ENCODE measurements around the gene SNHG17.

Gene SNHG17

GRCh38 chr20:38466983-38467382 is 31.9 kb upstream of the SNHG17 start:
- TF ChIP-seq, protein P1, sequence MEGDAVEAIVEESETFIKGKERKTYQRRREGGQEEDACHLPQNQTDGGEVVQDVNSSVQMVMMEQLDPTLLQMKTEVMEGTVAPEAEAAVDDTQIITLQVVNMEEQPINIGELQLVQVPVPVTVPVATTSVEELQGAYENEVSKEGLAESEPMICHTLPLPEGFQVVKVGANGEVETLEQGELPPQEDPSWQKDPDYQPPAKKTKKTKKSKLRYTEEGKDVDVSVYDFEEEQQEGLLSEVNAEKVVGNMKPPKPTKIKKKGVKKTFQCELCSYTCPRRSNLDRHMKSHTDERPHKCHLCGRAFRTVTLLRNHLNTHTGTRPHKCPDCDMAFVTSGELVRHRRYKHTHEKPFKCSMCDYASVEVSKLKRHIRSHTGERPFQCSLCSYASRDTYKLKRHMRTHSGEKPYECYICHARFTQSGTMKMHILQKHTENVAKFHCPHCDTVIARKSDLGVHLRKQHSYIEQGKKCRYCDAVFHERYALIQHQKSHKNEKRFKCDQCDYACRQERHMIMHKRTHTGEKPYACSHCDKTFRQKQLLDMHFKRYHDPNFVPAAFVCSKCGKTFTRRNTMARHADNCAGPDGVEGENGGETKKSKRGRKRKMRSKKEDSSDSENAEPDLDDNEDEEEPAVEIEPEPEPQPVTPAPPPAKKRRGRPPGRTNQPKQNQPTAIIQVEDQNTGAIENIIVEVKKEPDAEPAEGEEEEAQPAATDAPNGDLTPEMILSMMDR (IDR thresholded peaks at IDR 0.05) = no peak

- TF ChIP-seq, protein P1 (IDR thresholded peaks at IDR 0.05) = no peak
Observed at GRCh38 chr20:38466171-38466570, 31.0 kb upstream of the SNHG17 start.

- TF ChIP-seq, protein P1 (IDR thresholded peaks at IDR 0.05) = no peak
Observed at GRCh38 chr20:38460040-38460623, 25.0 kb upstream of the SNHG17 start.

DNA sequence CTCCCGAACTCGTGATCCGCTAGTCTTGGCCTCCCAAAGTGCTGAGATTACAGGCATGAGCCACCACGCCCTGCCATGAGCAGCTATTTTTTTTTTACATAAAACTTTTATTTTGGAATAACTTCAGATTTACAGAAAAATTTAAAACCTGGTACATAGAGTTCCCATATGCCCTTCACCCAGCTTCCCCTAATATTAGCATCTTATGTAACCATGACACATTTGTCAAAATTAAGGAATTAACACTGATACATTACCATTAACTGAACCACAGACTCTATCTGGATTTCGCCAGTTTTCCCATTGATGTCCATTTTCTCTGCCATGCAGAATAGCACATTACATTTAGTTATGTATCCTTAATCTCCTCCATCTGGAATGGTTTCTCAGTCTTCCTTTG is 23.2 kb upstream of the SNHG17 start:
- TF ChIP-seq, protein P1 (IDR thresholded peaks at IDR 0.05) = no peak

DNA sequence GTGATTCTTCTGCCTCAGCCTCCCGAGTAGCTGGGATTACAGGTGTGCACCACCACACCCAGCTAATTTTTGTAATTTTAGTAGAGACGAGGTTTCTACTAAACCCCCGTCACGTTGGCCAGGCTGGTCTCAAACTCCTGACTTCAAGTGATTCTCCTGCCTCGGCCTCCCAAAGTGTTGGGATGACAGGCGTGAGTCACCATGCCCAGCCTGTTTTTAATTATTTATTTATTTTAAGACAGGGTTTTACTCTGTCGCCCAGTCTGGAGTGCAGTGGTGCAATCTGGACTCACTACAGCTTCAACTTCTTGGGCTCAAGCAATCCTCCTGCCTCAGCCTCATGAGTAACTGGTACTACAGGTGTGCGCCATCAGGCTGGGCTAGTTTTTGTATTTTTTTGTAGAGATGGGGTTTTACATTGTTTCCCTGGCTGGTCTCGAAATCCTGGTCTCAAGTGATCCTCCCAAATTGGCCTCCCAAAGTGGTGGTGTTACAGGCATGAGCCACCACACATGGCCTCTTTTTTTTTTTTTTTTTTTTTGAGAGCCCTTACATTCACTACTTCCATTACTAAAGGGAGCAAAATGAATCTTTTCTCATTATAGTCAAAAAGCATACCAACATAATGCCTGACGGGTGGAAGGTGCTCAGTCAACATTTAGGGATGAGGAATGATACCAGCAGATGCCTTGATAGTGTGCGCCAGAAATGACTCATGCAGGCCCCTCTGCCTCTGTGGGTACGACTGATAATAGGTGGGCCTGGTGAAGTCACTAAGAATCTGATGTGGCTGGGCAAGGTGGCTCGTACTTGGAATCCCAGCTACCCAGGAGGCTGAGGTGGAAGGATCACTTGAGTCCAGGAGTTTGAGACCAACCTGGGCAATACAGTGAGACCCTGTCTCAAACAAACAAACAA is 19.7 kb upstream of the SNHG17 start:
- TF ChIP-seq, protein P1 (IDR thresholded peaks at IDR 0.05) = no peak

DNA sequence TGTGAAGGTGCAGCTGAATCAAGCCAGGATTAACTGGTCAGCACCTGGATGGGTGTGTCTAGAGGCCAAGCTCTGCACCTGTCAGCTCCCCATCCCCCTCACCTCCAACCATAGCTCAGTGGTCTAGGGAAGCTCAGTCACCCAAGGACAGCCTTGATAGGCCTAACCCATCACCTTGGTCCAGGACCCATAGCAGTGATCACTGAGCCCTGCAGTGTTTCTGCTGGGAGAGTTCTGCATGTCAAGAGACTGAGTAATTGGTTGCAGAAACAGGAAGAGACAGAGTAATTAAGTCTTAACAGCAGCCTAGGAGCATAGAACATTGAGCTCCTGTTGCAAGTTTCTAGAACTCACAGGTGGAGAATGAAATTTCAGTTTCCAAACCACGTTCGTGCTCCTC is 18.8 kb upstream of the SNHG17 start:
- TF ChIP-seq, protein P1 (IDR thresholded peaks at IDR 0.05) = no peak

- TF ChIP-seq, protein P1 (IDR thresholded peaks at IDR 0.05) = no peak
Observed at GRCh38 chr20:38452880-38453624, 17.9 kb upstream of the SNHG17 start.

Data from LNCAP (cell line).